K562 (cell line): ENCODE measurements around the gene ZNF516. TPM values are rescaled to one million over a fixed set of nuclear protein-coding genes. Genes with fewer than 3 reads are reported as not detected.

Source experiments
- ATAC-seq: fragments of 200-7000 bp; cut with Tn5 transposase; 3 replicates; pipeline ENCODE4 v1.9.1; 2020; ENCODE audit warnings: moderate library complexity
- BruUV-seq: library from RNA; stranded (reverse); fragments of 400-500 nt; replicated peaks from 2 replicates; lab custom pipeline; 2021; lab: Mats Ljungman, UMichigan
- CTCF ChIA-PET: fragments of 300-600 bp; formaldehyde crosslinking; extraction: SDS; loops from one replicate; lab custom pipeline; 2021; ENCODE audit warnings: low intra/inter-chr PET ratio; lab: Yijun Ruan, JAX
- POLR2A ChIA-PET: fragments of 300-600, 350-650 bp; sonication (Branson Sonifier 250); formaldehyde crosslinking; extraction: SDS; loops from one replicate; lab custom pipeline; 2021; ENCODE audit warnings: antibody characterized with exemption, inconsistent platforms; lab: Yijun Ruan, JAX
- DNase-seq, 4 experiments: peaks; one replicate each; pipeline versions ENCODE4 v3.0.0 to v3.0.0-alpha.2; 2011 to 2018; ENCODE audit warnings: low spot score in 3 of 4, mixed read lengths in 3 of 4; ENCODE audit errors: extremely low read depth in 1 of 4
- FAIRE-seq: peaks from 2 replicates; lab custom pipeline; 2011; peaks lifted over from hg19 to GRCh38; lab: Jason Lieb, UNC
- H2AFZ ChIP-seq: 2 replicates; pipeline ENCODE4 v1.6.0; 2011; ENCODE audit warnings: low read depth, low read length, control low read depth, inconsistent platforms
- H3K27ac ChIP-seq: fragments of 200-600 bp; 3 replicates; pipeline ENCODE4 v1.8.0; 2011; ENCODE audit warnings: low read depth, mild to moderate bottlenecking, control low read depth, inconsistent platforms, low read length, moderate library complexity, mixed read lengths; ENCODE audit errors: extremely low read depth
- H3K27me3 ChIP-seq, 2 experiments: fragments of 300-600 bp in 1 of 2; 2 replicates in 1 of 2; 3 replicates in 1 of 2; pipeline versions ENCODE4 v1.6.0 to v1.8.0; 2011; ENCODE audit warnings: inconsistent platforms in 2 of 2, low read length in 2 of 2, mild to moderate bottlenecking in 1 of 2, mixed read lengths in 1 of 2, moderate library complexity in 1 of 2; ENCODE audit not compliant: control insufficient read depth in 2 of 2, insufficient read depth in 2 of 2
- H3K36me3 ChIP-seq: fragments of 300-600 bp; 3 replicates; pipeline ENCODE4 v1.8.0; 2011; ENCODE audit warnings: mild to moderate bottlenecking, low read length, inconsistent platforms; ENCODE audit not compliant: control insufficient read depth, insufficient read depth
- H3K4me1 ChIP-seq, 2 experiments: fragments of 200-600 bp in 1 of 2; replicated peaks in 1 of 2; 2 replicates in 1 of 2; 3 replicates in 1 of 2; pipeline versions ENCODE4 v1.5.1 to v1.8.0; 2011; ENCODE audit warnings: inconsistent platforms in 2 of 2, low read length in 2 of 2, mild to moderate bottlenecking in 1 of 2, mixed read lengths in 1 of 2, moderate library complexity in 1 of 2; ENCODE audit not compliant: control insufficient read depth in 2 of 2, insufficient read depth in 2 of 2
- H3K4me2 ChIP-seq: 2 replicates; pipeline ENCODE4 v1.6.1; 2011; ENCODE audit warnings: low read length, control low read depth, inconsistent platforms, mixed read lengths; ENCODE audit not compliant: insufficient read depth
- H3K4me3 ChIP-seq: fragments of 200-600 bp; sonication (generic), shearing (Covaris generic); 2 replicates; pipeline ENCODE4 v1.5.1; 2016; ENCODE audit warnings: control low read depth, inconsistent platforms
- H3K79me2 ChIP-seq: fragments of 200-600 bp; 3 replicates; pipeline ENCODE4 v1.8.0; 2011; ENCODE audit warnings: low read length, inconsistent platforms; ENCODE audit not compliant: control insufficient read depth, insufficient read depth
- H3K9ac ChIP-seq, 2 experiments: 2 replicates each; pipeline versions ENCODE4 v1.6.0 to v1.6.1; 2011; ENCODE audit warnings: low read depth in 2 of 2, low read length in 2 of 2, control low read depth in 1 of 2, inconsistent platforms in 1 of 2, mild to moderate bottlenecking in 1 of 2, mixed read lengths in 1 of 2; ENCODE audit not compliant: insufficient read depth in 1 of 2
- H3K9me1 ChIP-seq: one replicate; pipeline ENCODE4 v1.6.0; 2011; ENCODE audit warnings: inconsistent platforms, mild to moderate bottlenecking, low read length, moderate library complexity; ENCODE audit not compliant: control insufficient read depth, insufficient read depth
- H3K9me3 ChIP-seq: replicated peaks from 2 replicates; pipeline ENCODE4 v1.5.1; 2011; ENCODE audit warnings: low read depth, low read length, inconsistent platforms; ENCODE audit not compliant: control insufficient read depth, insufficient read depth
- H4K20me1 ChIP-seq: replicated peaks from 2 replicates; pipeline ENCODE4 v1.6.1; 2011; ENCODE audit warnings: low read length, inconsistent platforms, mixed read lengths; ENCODE audit not compliant: control insufficient read depth, insufficient read depth
- FOXJ2 ChIP-seq: fragments of 200-800 bp; sonication (Bioruptor generic); IDR thresholded peaks from 2 replicates; pipeline ENCODE4 v1.6.1; 2016; ENCODE audit warnings: missing genetic modification characterization, missing compliant biosample characterization
- MBD2 ChIP-seq: sonication (generic); IDR thresholded peaks from 2 replicates; pipeline ENCODE4 v1.6.1; 2016; ENCODE audit warnings: low read depth, borderline replicate concordance
- MEIS2 ChIP-seq: fragments of 450-650 bp; IDR thresholded peaks from 2 replicates; pipeline ENCODE4 v1.6.1; 2014; ENCODE audit warnings: mild to moderate bottlenecking; ENCODE audit not compliant: partially characterized antibody
- NCOA4 ChIP-seq: fragments of 450-650 bp; IDR thresholded peaks from 2 replicates; pipeline ENCODE4 v1.6.1; 2018; ENCODE audit warnings: mild to moderate bottlenecking; ENCODE audit not compliant: partially characterized antibody
- PRMT5 ChIP-seq: sonication (generic); formaldehyde crosslinking; IDR thresholded peaks from 2 replicates; pipeline ENCODE4 v1.5.0; 2020; ENCODE audit warnings: missing genetic modification reagents
- TAF7 ChIP-seq: fragments of 450-650 bp; IDR thresholded peaks from 2 replicates; pipeline ENCODE4 v1.6.1; 2016; ENCODE audit warnings: missing genetic modification characterization, missing compliant biosample characterization
- WGBS: fragments of 100-300 bp; shearing (Covaris generic); methylation state at CpG from one replicate; pipeline ENCODE4 v1.1.6; 2016; ENCODE audit warnings: low coverage, mixed read lengths; ENCODE audit not compliant: insufficient coverage; ENCODE audit errors: missing lambda C conversion rate; 5-methylcytosine and 5-hydroxymethylcytosine counted together
- in situ Hi-C: fragments of 300-500 bp; cut with MboI; formaldehyde crosslinking; loops from 4 replicates; pipeline ENCODE4 v1.15.0; 2018; ENCODE audit warnings: inconsistent platforms, mixed read lengths
- intact Hi-C: fragments of 100-400 bp; cut with micrococcal nuclease; formaldehyde crosslinking; loops from 2 replicates; pipeline ENCODE4 v1.14.2; 2022
- polyA plus RNA-seq, 8 experiments: library from polyadenylated mRNA; depleted of rRNA in 4 of 8; stranded (reverse) in 5 of 8; unstranded in 3 of 8; fragments of >200 nt; fragmentation: Nextera tagmentation in 2 of 8; fragmentation: Illumina TruSeq in 1 of 8; extraction: Ambion mirVana in 2 of 8; extraction: Trizol in 1 of 8; gene quantifications; 2 replicates each; pipeline versions ENCODE4 v1.2.1 to v1.2.3, GENCODE V29; 2011 to 2014; ENCODE audit warnings: inconsistent platforms in 1 of 8, missing spikeins in 1 of 8
- total RNA-seq, 7 experiments: library from RNA; depleted of rRNA in 6 of 7; stranded (reverse); fragments of >200 nt in 6 of 7; fragmentation: Illumina TruSeq in 2 of 7; extraction: Trizol in 2 of 7; gene quantifications; 2 replicates each; pipeline versions ENCODE4 v1.2.1 to v1.2.3, GENCODE V29; 2011 to 2021; ENCODE audit warnings: low replicate concordance in 1 of 7
- TF ChIP-seq, protein P1 (sequence below), 2 experiments: fragments of 450-650 bp; conservative IDR thresholded peaks; 2 replicates each; pipeline ENCODE4 v1.6.1; 2017; ENCODE audit warnings: mild to moderate bottlenecking in 2 of 2, moderate library complexity in 2 of 2
- TF ChIP-seq, protein P2 (sequence below): fragments of 450-650 bp; IDR thresholded peaks from 2 replicates; pipeline ENCODE4 v1.6.1; 2016; ENCODE audit warnings: antibody characterized with exemption
- TF ChIP-seq, protein P3 (sequence below): fragments of 250-450 bp; sonication (Bioruptor Pico); IDR thresholded peaks from 2 replicates; pipeline ENCODE4 v1.9.0; 2021; ENCODE audit warnings: mild to moderate bottlenecking
- TF ChIP-seq, protein P4 (sequence below), 2 experiments: fragments of 450-650 bp; IDR thresholded peaks; 2 replicates each; pipeline ENCODE4 v1.6.1; 2016; ENCODE audit warnings: mild to moderate bottlenecking in 2 of 2, borderline replicate concordance in 1 of 2, low read depth in 1 of 2, moderate library complexity in 1 of 2

ZNF516 gene
- total and polyA plus RNA-seq, 9 of the 15 experiments (the other 6 are each of a cell fraction or from before 2014, with no cell fraction given), result 0.04 to 0.20 (median 0.08) TPM; not detected in 3

DNA sequence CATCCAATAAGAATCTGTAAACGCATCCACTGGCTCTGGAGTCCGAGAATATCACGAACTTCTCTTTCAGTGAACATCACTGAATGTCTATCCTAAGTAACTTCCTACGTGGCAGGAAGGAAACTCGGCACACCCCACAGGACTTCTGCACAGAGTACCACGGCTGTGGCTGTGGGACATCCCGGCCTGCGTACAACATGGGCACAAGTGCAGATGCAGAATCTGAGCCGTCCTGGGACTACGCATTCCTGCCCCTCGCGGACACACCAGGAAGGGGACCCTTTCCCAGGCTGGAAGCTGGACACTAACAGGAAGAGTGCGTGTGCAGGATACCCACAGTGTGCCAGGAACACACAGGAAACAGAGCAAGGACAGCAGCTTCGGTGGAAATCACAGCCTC, 60.6 kb downstream of the ZNF516 start (continued):
- TF ChIP-seq, protein P1, sequence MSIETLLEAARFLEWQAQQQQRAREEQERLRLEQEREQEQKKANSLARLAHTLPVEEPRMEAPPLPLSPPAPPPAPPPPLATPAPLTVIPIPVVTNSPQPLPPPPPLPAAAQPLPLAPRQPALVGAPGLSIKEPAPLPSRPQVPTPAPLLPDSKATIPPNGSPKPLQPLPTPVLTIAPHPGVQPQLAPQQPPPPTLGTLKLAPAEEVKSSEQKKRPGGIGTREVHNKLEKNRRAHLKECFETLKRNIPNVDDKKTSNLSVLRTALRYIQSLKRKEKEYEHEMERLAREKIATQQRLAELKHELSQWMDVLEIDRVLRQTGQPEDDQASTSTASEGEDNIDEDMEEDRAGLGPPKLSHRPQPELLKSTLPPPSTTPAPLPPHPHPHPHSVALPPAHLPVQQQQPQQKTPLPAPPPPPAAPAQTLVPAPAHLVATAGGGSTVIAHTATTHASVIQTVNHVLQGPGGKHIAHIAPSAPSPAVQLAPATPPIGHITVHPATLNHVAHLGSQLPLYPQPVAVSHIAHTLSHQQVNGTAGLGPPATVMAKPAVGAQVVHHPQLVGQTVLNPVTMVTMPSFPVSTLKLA (conservative IDR thresholded peaks at IDR 0.05), result no peak
- TF ChIP-seq FOXJ2, result no peak
- no peak for TF ChIP-seq TAF7 (tag)
- no peak for TF ChIP-seq PRMT5 (CRISPR knock-in tag)

DNA sequence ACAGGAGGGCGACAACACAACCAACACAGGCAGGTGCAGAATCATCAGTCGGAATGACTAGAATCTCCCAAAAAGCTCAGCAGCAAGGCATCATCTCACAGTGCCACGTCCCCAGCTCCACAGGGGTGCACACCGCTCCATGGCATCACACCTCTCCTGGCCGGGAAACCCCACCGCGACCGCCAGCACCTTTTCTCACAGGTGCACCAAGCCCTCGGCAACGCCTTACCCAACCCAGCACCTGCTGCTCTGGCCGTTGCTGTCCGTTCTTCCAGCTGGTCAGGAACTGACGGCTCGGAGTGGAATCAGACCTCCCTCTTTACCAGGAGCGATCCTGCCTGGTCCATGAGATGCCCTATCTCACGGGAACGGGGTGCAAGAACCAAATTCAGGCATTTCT, 61.3 kb downstream of the ZNF516 start:
- H3K27me3 ChIP-seq, result peaks cover 0 to 55% of the 10 kb centered on the region in 2 experiments; a peak in 3 of 5 replicates
- intact Hi-C loops, result no loop called here
- no peaks in the 10 kb centered on the region for H3K9me1 ChIP-seq
- H3K4me2 ChIP-seq, result no peak overlapping the region
- no peak for FAIRE-seq
- no peak overlapping the region for H3K27ac ChIP-seq
- BruUV-seq, result no TSS peak
- 0% methylated on average over 15 of the region's 17 CpGs for WGBS
- no peaks in the 10 kb centered on the region for H3K79me2 ChIP-seq
- H3K9ac ChIP-seq, result no peak overlapping the region
- no peak overlapping the region for H3K4me3 ChIP-seq
- in situ Hi-C loops, result no loop called here
- ChIA-PET POLR2A (no interaction called here), CTCF (no interaction called here)
- H2AFZ ChIP-seq, result no peak overlapping the region
- DNase-seq, result no peak
- H3K36me3 ChIP-seq, result no peaks in the 10 kb centered on the region
- H3K9me3 ChIP-seq, result no peaks in the 10 kb centered on the region
- no peaks in the 10 kb centered on the region; the same call in 1 of the 2 replicates for H4K20me1 ChIP-seq
- no peaks in the 10 kb centered on the region for H3K4me1 ChIP-seq
- ATAC-seq, result no peak
- TF ChIP-seq, protein P2, sequence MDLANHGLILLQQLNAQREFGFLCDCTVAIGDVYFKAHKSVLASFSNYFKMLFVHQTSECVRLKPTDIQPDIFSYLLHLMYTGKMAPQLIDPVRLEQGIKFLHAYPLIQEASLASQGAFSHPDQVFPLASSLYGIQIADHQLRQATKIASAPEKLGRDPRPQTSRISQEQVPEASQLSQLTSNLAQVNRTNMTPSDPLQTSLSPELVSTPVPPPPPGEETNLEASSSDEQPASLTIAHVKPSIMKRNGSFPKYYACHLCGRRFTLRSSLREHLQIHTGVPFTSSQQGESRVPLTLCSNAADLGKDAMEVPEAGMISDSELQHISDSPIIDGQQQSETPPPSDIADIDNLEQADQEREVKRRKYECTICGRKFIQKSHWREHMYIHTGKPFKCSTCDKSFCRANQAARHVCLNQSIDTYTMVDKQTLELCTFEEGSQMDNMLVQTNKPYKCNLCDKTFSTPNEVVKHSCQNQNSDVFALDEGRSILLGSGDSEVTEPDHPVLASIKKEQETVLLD, result no peak
- TF ChIP-seq MBD2 (no peak), NCOA4 (no peak), MEIS2 (no peak)
- TF ChIP-seq, protein P3, sequence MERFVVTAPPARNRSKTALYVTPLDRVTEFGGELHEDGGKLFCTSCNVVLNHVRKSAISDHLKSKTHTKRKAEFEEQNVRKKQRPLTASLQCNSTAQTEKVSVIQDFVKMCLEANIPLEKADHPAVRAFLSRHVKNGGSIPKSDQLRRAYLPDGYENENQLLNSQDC (CRISPR knock-in tag), result no peak
- TF ChIP-seq, protein P4, sequence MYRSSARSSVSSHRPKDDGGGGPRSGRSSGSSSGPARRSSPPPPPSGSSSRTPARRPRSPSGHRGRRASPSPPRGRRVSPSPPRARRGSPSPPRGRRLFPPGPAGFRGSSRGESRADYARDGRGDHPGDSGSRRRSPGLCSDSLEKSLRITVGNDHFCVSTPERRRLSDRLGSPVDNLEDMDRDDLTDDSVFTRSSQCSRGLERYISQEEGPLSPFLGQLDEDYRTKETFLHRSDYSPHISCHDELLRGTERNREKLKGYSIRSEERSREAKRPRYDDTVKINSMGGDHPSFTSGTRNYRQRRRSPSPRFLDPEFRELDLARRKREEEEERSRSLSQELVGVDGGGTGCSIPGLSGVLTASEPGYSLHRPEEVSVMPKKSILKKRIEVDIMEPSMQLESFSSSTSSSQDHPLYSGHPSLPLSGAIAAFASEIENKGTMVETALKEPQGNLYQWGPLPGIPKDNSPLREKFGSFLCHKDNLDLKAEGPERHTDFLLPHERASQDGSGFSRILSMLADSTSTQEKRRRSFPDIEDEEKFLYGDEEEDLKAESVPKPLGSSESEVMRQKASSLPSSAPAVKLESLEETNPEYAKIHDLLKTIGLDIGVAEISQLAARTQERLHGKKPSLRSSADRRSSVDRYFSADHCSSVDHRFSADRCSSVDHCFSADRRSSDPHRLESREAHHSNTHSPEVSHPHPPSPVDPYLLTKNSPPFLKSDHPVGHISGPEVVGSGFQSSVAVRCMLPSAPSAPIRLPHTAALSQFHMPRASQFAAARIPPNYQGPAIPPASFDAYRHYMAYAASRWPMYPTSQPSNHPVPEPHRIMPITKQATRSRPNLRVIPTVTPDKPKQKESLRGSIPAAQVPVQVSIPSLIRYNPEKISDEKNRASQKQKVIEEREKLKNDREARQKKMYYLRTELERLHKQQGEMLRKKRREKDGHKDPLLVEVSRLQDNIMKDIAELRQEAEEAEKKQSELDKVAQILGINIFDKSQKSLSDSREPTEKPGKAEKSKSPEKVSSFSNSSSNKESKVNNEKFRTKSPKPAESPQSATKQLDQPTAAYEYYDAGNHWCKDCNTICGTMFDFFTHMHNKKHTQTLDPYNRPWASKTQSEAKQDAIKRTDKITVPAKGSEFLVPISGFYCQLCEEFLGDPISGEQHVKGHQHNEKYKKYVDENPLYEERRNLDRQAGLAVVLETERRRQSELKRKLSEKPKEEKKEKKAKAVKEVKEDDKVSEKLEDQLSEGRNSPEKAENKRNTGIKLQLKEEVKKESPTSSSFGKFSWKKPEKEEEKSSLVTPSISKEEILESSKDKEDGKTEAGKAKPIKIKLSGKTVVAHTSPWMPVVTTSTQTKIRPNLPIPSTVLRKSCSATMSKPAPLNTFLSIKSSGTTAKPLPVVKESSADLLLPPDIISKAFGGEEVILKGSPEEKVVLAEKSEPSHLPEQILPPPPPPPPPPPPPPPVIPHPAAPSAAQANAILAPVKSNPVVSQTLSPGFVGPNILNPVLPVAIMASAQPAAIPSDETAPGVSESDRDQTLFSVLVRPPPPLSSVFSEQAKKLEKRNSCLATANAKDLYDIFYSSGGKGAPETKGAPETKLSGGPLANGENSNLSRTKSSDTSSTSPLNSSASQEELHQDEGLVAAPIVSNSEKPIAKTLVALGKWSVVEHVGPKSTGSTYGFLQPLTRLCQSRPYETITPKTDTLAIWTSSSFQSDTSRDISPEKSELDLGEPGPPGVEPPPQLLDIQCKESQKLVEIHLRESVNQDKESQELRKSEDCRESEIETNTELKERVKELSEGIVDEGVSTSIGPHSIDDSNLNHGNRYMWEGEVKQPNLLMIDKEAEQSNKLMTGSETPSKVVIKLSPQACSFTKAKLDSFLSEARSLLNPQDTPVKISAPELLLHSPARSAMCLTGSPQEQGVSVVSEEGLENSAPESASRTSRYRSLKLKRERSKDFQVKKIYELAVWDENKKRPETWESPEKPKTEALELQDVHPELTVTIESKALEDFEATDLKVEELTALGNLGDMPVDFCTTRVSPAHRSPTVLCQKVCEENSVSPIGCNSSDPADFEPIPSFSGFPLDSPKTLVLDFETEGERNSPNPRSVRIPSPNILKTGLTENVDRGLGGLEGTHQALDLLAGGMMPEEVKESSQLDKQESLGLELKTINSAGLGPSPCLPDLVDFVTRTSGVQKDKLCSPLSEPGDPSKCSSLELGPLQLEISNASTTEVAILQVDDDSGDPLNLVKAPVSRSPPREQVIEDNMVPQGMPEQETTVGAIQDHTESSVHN (IDR thresholded peaks at IDR 0.05; ENCODE audit: borderline replicate concordance in 1 of 2, low read depth in 1 of 2), result no peak
